Measurements from ENCODE around the gene HOXD9.

DNA sequence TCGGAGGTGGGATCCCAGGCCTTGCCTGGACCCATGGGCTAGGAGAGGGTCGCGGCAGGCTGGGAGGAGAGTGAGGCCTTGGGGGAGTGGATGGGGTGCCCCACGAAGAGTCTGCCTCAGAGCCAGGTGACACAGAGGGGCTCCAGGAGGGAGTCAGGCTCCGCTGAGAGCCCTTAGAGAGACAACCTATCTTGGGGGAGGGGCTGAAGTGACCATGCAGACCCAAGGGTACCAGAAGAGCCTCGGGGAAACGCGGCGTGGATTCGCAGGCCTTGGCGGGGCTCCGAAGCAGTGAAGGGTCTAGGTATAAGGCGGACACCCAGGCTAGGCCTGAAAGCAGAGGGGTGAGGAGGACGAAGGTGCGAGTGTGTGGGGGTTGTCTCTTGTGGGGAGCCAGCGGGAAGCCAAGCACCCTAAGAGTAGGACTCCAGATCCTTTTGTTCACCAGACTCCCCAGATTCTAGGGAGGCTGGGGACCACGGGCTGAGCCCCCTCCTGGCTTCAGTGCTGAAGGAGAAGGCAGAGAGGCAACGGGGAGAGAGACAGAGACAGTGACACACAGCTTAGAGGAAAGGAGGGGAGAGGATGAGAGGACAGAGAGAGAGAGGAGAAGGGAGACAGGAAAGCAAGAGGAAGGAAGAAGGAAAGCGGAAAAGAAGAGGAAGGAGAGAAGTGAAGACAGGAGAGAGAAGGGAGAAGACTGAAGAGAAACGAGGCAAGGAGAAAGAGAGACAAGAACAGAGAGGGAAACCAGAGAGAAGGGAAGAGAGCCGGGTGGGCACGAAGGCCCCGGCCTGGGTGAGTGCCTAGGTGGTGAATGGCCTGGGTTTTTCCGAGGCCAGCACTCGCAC is 16.6 kb upstream of the HOXD9 start:
- TF ChIP-seq, protein P1, sequence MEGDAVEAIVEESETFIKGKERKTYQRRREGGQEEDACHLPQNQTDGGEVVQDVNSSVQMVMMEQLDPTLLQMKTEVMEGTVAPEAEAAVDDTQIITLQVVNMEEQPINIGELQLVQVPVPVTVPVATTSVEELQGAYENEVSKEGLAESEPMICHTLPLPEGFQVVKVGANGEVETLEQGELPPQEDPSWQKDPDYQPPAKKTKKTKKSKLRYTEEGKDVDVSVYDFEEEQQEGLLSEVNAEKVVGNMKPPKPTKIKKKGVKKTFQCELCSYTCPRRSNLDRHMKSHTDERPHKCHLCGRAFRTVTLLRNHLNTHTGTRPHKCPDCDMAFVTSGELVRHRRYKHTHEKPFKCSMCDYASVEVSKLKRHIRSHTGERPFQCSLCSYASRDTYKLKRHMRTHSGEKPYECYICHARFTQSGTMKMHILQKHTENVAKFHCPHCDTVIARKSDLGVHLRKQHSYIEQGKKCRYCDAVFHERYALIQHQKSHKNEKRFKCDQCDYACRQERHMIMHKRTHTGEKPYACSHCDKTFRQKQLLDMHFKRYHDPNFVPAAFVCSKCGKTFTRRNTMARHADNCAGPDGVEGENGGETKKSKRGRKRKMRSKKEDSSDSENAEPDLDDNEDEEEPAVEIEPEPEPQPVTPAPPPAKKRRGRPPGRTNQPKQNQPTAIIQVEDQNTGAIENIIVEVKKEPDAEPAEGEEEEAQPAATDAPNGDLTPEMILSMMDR (conservative IDR thresholded peaks at IDR 0.05) = no peak
- TF ChIP-seq EZH2 (IDR thresholded peaks at IDR 0.05; ENCODE audit: low read depth) = no peak

Measured in PC-9 (cell line).